T follicular helper cell (primary cell): Measurements from ENCODE around the gene TRIM41.

Experiments
- DNase-seq: peaks from one replicate; pipeline ENCODE4 v3.0.0-alpha.2; 2020; ENCODE audit warnings: low read depth

The TRIM41 gene

GRCh38 chr5:181233088-181233800 lies 10.2 kb downstream of the TRIM41 start:
- no peak for DNase-seq

GRCh38 chr5:181233801-181234454 lies 10.8 kb downstream of the TRIM41 start:
- DNase-seq, result no peak

GRCh38 chr5:181234455-181235306 lies 11.6 kb downstream of the TRIM41 start:
- DNase-seq, result no peak

GRCh38 chr5:181235323-181235688 lies 12.2 kb downstream of the TRIM41 start:
- no peak for DNase-seq

- no peak for DNase-seq
These were observed 12.7 kb downstream of the TRIM41 start for GRCh38 chr5:181235689-181236366.

GRCh38 chr5:181236471-181236870 lies 13.4 kb downstream of the TRIM41 start:
- no peak for DNase-seq

- no peak for DNase-seq
These were observed 14.0 kb downstream of the TRIM41 start for GRCh38 chr5:181236954-181237641.

- DNase-seq, result no peak
These were observed 14.8 kb downstream of the TRIM41 start for GRCh38 chr5:181237729-181238385.

- no peak for DNase-seq
These were observed 16.1 kb downstream of the TRIM41 start for GRCh38 chr5:181239062-181239663.

- DNase-seq, result no peak
These were observed 18.4 kb downstream of the TRIM41 start for GRCh38 chr5:181241393-181241975.

- DNase-seq, result no peak
These were observed 19.0 kb downstream of the TRIM41 start for GRCh38 chr5:181242031-181242451.

- no peak for DNase-seq
These were observed 20.0 kb downstream of the TRIM41 start for GRCh38 chr5:181243018-181243563.

- DNase-seq, result peak; percentile 86
These were observed 20.7 kb downstream of the TRIM41 start, which contains the start of gene RACK1 for GRCh38 chr5:181243564-181244343. TSS of gene RACK1 (minus strand) at chr5:181243906. CDS start at chr5:181243800, 106 bp downstream.

GRCh38 chr5:181245427-181246275 lies 22.6 kb downstream of the TRIM41 start:
- no peak for DNase-seq

- DNase-seq, result peak; percentile 56
These were observed 23.4 kb downstream of the TRIM41 start for GRCh38 chr5:181246276-181247049.

GRCh38 chr5:181248277-181248676 lies 25.2 kb downstream of the TRIM41 start:
- no peak for DNase-seq

- no peak for DNase-seq
These were observed 32.2 kb downstream of the TRIM41 start for GRCh38 chr5:181255276-181255675.
